H1 (cell line): ENCODE data around the gene ENTPD2.

Experiments
- CTCF ChIP-seq, 3 experiments: IDR thresholded peaks; 1 replicate in 2 of 3; 2 replicates in 1 of 3; pipeline versions ENCODE4 v1.5.1 to v1.6.1; 2011; ENCODE audit warnings: low read length in 3 of 3, mild to moderate bottlenecking in 3 of 3, inconsistent platforms in 2 of 3, low read depth in 1 of 3, moderate library complexity in 1 of 3; ENCODE audit not compliant: insufficient read depth in 1 of 3; ENCODE audit errors: control extremely low read depth in 1 of 3
- EP300 ChIP-seq, 2 experiments: IDR thresholded peaks; 1 replicate in 1 of 2; 2 replicates in 1 of 2; pipeline ENCODE4 v1.6.1; 2011 to 2012; ENCODE audit warnings: low read depth in 2 of 2, low read length in 2 of 2, mild to moderate bottlenecking in 2 of 2, borderline replicate concordance in 1 of 2, inconsistent platforms in 1 of 2, moderate library complexity in 1 of 2
- EZH2 ChIP-seq: fragments of 200-600 bp; sonication (generic); IDR thresholded peaks from 2 replicates; pipeline ENCODE4 v1.7.1; 2012; ENCODE audit warnings: low read depth, mild to moderate bottlenecking, moderate library complexity, low read length, inconsistent platforms; ENCODE audit not compliant: severe bottlenecking
- GABPA ChIP-seq: IDR thresholded peaks from 2 replicates; pipeline ENCODE4 v1.6.1; 2011; ENCODE audit warnings: mild to moderate bottlenecking, low read length, moderate library complexity, borderline replicate concordance; ENCODE audit not compliant: insufficient read depth
- HDAC6 ChIP-seq: IDR thresholded peaks from one replicate; pipeline ENCODE4 v1.7.1; 2012; ENCODE audit warnings: low read depth, mild to moderate bottlenecking, inconsistent platforms, low read length, moderate library complexity
- POU5F1 ChIP-seq: IDR thresholded peaks from 2 replicates; pipeline ENCODE4 v1.6.1; 2011; ENCODE audit warnings: low read depth, mild to moderate bottlenecking, low read length, moderate library complexity
- RNF2 ChIP-seq: fragments of 200-900, 300-1000 bp; sonication (generic); IDR thresholded peaks from 2 replicates; pipeline ENCODE4 v1.7.1; 2016; ENCODE audit warnings: borderline replicate concordance, low read depth, mild to moderate bottlenecking, antibody characterized with exemption, low read length; ENCODE audit not compliant: poor library complexity, severe bottlenecking; ENCODE audit errors: missing control alignments
- SIRT6 ChIP-seq: IDR thresholded peaks from one replicate; pipeline ENCODE4 v1.7.1; 2012; ENCODE audit warnings: low read length, inconsistent platforms
- TEAD4 ChIP-seq: IDR thresholded peaks from 2 replicates; pipeline ENCODE4 v1.6.1; 2012; ENCODE audit warnings: low read depth, low read length, inconsistent platforms, mixed read lengths
- ZNF274 ChIP-seq: IDR thresholded peaks from 2 replicates; pipeline ENCODE4 v1.7.0; 2012; ENCODE audit warnings: low read length, borderline replicate concordance; ENCODE audit errors: extremely low read depth

- TF ChIP-seq HDAC6: no peak
- TF ChIP-seq EP300 (IDR thresholded peaks at IDR 0.05; ENCODE audit: borderline replicate concordance in 1 of 2, low read depth in 2 of 2, low read length in 2 of 2): no peak
- no peak for TF ChIP-seq EZH2
- no peak for TF ChIP-seq TEAD4
- no peak for TF ChIP-seq POU5F1
- TF ChIP-seq CTCF (IDR thresholded peaks at IDR 0.05; ENCODE audit: control extremely low read depth in 1 of 3, insufficient read depth in 1 of 3, low read depth in 1 of 3, low read length in 3 of 3): no peak
- TF ChIP-seq SIRT6: no peak
- TF ChIP-seq GABPA: no peak
- no peak for TF ChIP-seq ZNF274
- TF ChIP-seq RNF2: no peak
Measured at GRCh38 chr9:137034039-137034708, 19.7 kb downstream of the ENTPD2 start.
